OCI-LY1 (cell line): ENCODE data around the gene SPATS2L.
A peak's percentile ranks its signal among the peaks of the same experiment; 100 is the strongest.

Source experiments
- H2AFZ ChIP-seq: fragments of 200-600 bp; sonication (generic), shearing (Covaris generic); 2 replicates; pipeline ENCODE4 v1.6.0; 2014; ENCODE audit warnings: antibody characterized with exemption, mild to moderate bottlenecking, low read length
- H3F3A ChIP-seq: fragments of 200-600 bp; sonication (generic), shearing (Covaris generic); 2 replicates; pipeline ENCODE4 v1.6.0; 2014; ENCODE audit warnings: mild to moderate bottlenecking, antibody characterized with exemption, low read length, moderate library complexity; ENCODE audit not compliant: insufficient read depth
- H3K27ac ChIP-seq: fragments of 200-600 bp; sonication (generic); 2 replicates; pipeline ENCODE4 v1.5.1; 2014; ENCODE audit warnings: low read length, mixed run types, mild to moderate bottlenecking, low read depth; ENCODE audit not compliant: poor library complexity, severe bottlenecking
- H3K27me3 ChIP-seq: fragments of 200-600 bp; sonication (generic); 2 replicates; pipeline ENCODE4 v1.6.0; 2014; ENCODE audit warnings: antibody characterized with exemption, mild to moderate bottlenecking, low read length, moderate library complexity; ENCODE audit not compliant: insufficient read depth
- H3K36me3 ChIP-seq: fragments of 200-600 bp; sonication (generic); 2 replicates; pipeline ENCODE4 v1.6.1; 2014; ENCODE audit warnings: mild to moderate bottlenecking, antibody characterized with exemption, low read length, moderate library complexity, mixed read lengths; ENCODE audit not compliant: insufficient read depth
- H3K4me1 ChIP-seq: fragments of 200-600 bp; sonication (generic); 2 replicates; pipeline ENCODE4 v1.5.1; 2014; ENCODE audit warnings: mild to moderate bottlenecking, low read length, moderate library complexity; ENCODE audit not compliant: insufficient read depth, severe bottlenecking
- H3K4me2 ChIP-seq: fragments of 200-600 bp; sonication (generic), shearing (Covaris generic); 2 replicates; pipeline ENCODE4 v1.6.1; 2014; ENCODE audit warnings: low read length
- H3K4me3 ChIP-seq: fragments of 200-600 bp; sonication (generic); 2 replicates; pipeline ENCODE4 v1.5.1; 2014; ENCODE audit warnings: low read length, low read depth, mild to moderate bottlenecking, mixed read lengths; ENCODE audit not compliant: poor library complexity, severe bottlenecking
- H3K79me2 ChIP-seq: fragments of 200-600 bp; shearing (Covaris generic); 2 replicates; pipeline ENCODE4 v1.6.1; 2016; ENCODE audit warnings: mixed run types, low read length, mixed read lengths; ENCODE audit not compliant: insufficient read depth
- H3K9ac ChIP-seq: fragments of 200-600 bp; sonication (generic), shearing (Covaris generic); 2 replicates; pipeline ENCODE4 v1.6.1; 2014; ENCODE audit warnings: mild to moderate bottlenecking, low read length, mixed read lengths
- H3K9me2 ChIP-seq: fragments of 200-600 bp; sonication (generic), shearing (Covaris generic); 2 replicates; pipeline ENCODE4 v1.6.1; 2014; ENCODE audit warnings: low read depth, mild to moderate bottlenecking, low read length, mixed read lengths
- H3K9me3 ChIP-seq: fragments of 200-600 bp; shearing (Covaris generic); 2 replicates; pipeline ENCODE4 v1.6.1; 2014; ENCODE audit warnings: low read length, mixed read lengths
- H4K20me1 ChIP-seq: fragments of 200-600 bp; sonication (generic), shearing (Covaris generic); 2 replicates; pipeline ENCODE4 v1.6.0; 2016; ENCODE audit warnings: mild to moderate bottlenecking, low read length; ENCODE audit not compliant: insufficient read depth
- CTCF ChIP-seq: fragments of 200-600 bp; sonication (generic), shearing (Covaris generic); IDR thresholded peaks from 2 replicates; pipeline ENCODE4 v1.5.1; 2017; ENCODE audit warnings: mild to moderate bottlenecking, antibody characterized with exemption, low read length, moderate library complexity, mixed read lengths
- EZH2 ChIP-seq: fragments of 200-600 bp; sonication (generic), shearing (Covaris generic); IDR thresholded peaks from 2 replicates; pipeline ENCODE4 v1.8.0; 2017; ENCODE audit warnings: borderline replicate concordance, mixed run types, mild to moderate bottlenecking, antibody characterized with exemption, low read length, moderate library complexity, mixed read lengths

Gene SPATS2L

DNA sequence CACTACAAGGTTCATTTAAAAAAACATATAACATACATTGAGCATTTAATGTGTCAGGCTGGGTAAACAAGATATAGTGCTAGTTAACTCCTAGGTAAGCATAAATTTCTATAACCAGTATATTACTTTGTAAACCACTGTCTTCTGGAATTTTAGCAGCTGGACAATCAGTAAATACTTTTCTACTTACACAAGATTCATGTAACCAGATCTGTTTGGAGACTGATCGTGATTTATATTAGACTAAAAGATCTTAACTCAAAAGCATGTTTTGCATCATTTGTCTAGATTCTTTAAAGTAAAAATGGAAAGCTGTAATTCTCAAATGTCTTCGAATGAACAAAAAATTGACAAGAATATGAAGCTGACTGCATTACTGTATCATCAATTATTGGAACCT lies 218.6 kb downstream of the SPATS2L start:
- 0 out of 2 replicates have a peak, but pooled peaks cover 2% of the 10 kb centered on the region for H3K36me3 ChIP-seq
- no peak overlapping the region for H3K27ac ChIP-seq
- peak overlapping the region; percentile 90 for H3K4me3 ChIP-seq
- peak overlapping the region; percentile 86; the same call in 1 of the 2 replicates for H3K4me2 ChIP-seq
- H3K4me1 ChIP-seq: peaks cover 24% of the 10 kb centered on the region
- no peaks in the 10 kb centered on the region for H3K9me2 ChIP-seq
- H3F3A ChIP-seq: no peaks in the 10 kb centered on the region
- H3K9me3 ChIP-seq: no peaks in the 10 kb centered on the region
- H2AFZ ChIP-seq: peak overlapping the region; percentile 87; the same call in 1 of the 2 replicates
- peaks cover 35% of the 10 kb centered on the region for H3K79me2 ChIP-seq
- H3K27me3 ChIP-seq: no peaks in the 10 kb centered on the region; the same call in 1 of the 2 replicates
- TF ChIP-seq EZH2 (no peak), CTCF (no peak)
- H3K9ac ChIP-seq: no peak overlapping the region
- H4K20me1 ChIP-seq: no peaks in the 10 kb centered on the region

GRCh38 chr2:200525551-200525881 lies 219.0 kb downstream of the SPATS2L start:
- Histone ChIP-seq H3K36me3 (0 out of 2 replicates have a peak, but pooled peaks cover 3% of the 10 kb centered on the region), H3K27ac (no peak overlapping the region), H3K4me3 (peak overlapping the region; percentile 90), H3K4me2 (peak overlapping the region; percentile 86), H3K79me2 (peaks cover 39% of the 10 kb centered on the region), H3K9me3 (no peaks in the 10 kb centered on the region), H3K27me3 (no peaks in the 10 kb centered on the region; the same call in 1 of the 2 replicates), H3K4me1 (peaks cover 24% of the 10 kb centered on the region), H3K9ac (peak overlapping the region; percentile 63), H4K20me1 (no peaks in the 10 kb centered on the region), H3F3A (no peaks in the 10 kb centered on the region), H2AFZ (peak overlapping the region; percentile 87; the same call in 1 of the 2 replicates), H3K9me2 (no peaks in the 10 kb centered on the region)
- TF ChIP-seq CTCF (no peak), EZH2 (no peak)

GRCh38 chr2:200525882-200526651 lies 219.6 kb downstream of the SPATS2L start, which contains the start of gene SGO2:
Gene SGO2, plus strand, starts transcription at chr2:200526207. Its CDS starts 6,769 bp downstream, at chr2:200532976.
- peak within 1 kb of the TSS; percentile 87; the same call in 1 of the 2 replicates for H2AFZ ChIP-seq
- 0 out of 2 replicates have a peak, but pooled peaks cover 3% of the 10 kb centered on the region for H3K36me3 ChIP-seq
- no peak for TF ChIP-seq EZH2
- TF ChIP-seq CTCF: no peak
- H3K4me2 ChIP-seq: peak within 1 kb of the TSS; percentile 86
- no peaks in the 10 kb centered on the region for H3F3A ChIP-seq
- H3K9me3 ChIP-seq: no peaks in the 10 kb centered on the region
- H4K20me1 ChIP-seq: no peaks in the 10 kb centered on the region
- H3K9ac ChIP-seq: peak within 1 kb of the TSS; percentile 90
- peaks cover 45% of the 10 kb centered on the region for H3K79me2 ChIP-seq
- H3K4me1 ChIP-seq: peaks cover 24% of the 10 kb centered on the region
- no peaks in the 10 kb centered on the region; the same call in 1 of the 2 replicates for H3K27me3 ChIP-seq
- H3K27ac ChIP-seq: peak within 1 kb of the TSS; percentile 70
- no peaks in the 10 kb centered on the region for H3K9me2 ChIP-seq
- H3K4me3 ChIP-seq: peak within 1 kb of the TSS; percentile 90
